Measurements from ENCODE around the gene ZNF423. TPM values are rescaled to one million over a fixed set of nuclear protein-coding genes. Genes with fewer than 3 reads are reported as not detected.

The ZNF423 gene
- total and polyA plus RNA-seq, 2 donors, result 0.52 to 1.6 TPM

- Histone ChIP-seq H3K4me1 (ENCODE audit: control insufficient read depth in 2 of 2, insufficient read depth in 2 of 2, low read length in 2 of 2) (peaks cover 13 to 15% of the 10 kb centered on the region in 2 donors), H3K36me3 (ENCODE audit: control insufficient read depth in 2 of 2, insufficient read depth in 2 of 2, low read length in 1 of 2) (no peaks in the 10 kb centered on the region), H3K4me3 (ENCODE audit: low read length in 2 of 2) (no peak overlapping the region), H3K27ac (ENCODE audit: low read depth in 1 of 2, low read length in 1 of 2) (no peak overlapping the region), H3K27me3 (ENCODE audit: control insufficient read depth in 2 of 2, insufficient read depth in 1 of 2, low read length in 1 of 2) (no peaks in the 10 kb centered on the region), H3K9me3 (ENCODE audit: control insufficient read depth in 2 of 2, insufficient read depth in 1 of 2, low read length in 1 of 2) (no peaks in the 10 kb centered on the region)
- no peak for DNase-seq (ENCODE audit: low read depth in 6 of 9, low spot score in 9 of 9)
- 97% methylated on average over 16 of the region's 16 CpGs for whole genome bisulfite sequencing
Measured at GRCh38 chr16:49492896-49493626, 362.9 kb downstream of the ZNF423 start.

GRCh38 chr16:49491771-49492761 lies 363.8 kb downstream of the ZNF423 start:
- Histone ChIP-seq H3K9me3 (ENCODE audit: control insufficient read depth in 2 of 2, insufficient read depth in 1 of 2, low read length in 1 of 2) (no peaks in the 10 kb centered on the region), H3K27ac (ENCODE audit: low read depth in 1 of 2, low read length in 1 of 2) (no peak overlapping the region), H3K4me1 (ENCODE audit: control insufficient read depth in 2 of 2, insufficient read depth in 2 of 2, low read length in 2 of 2) (peaks cover 13 to 15% of the 10 kb centered on the region in 2 donors), H3K27me3 (ENCODE audit: control insufficient read depth in 2 of 2, insufficient read depth in 1 of 2, low read length in 1 of 2) (no peaks in the 10 kb centered on the region), H3K4me3 (ENCODE audit: low read length in 2 of 2) (peak overlapping the region in 1 of 2 donors; percentile 6), H3K36me3 (ENCODE audit: control insufficient read depth in 2 of 2, insufficient read depth in 2 of 2, low read length in 1 of 2) (no peaks in the 10 kb centered on the region)
- DNase-seq (ENCODE audit: low read depth in 6 of 9, low spot score in 9 of 9), result peak in 4 of 9 donors; percentile 50 to 73 (median 61)
- 49% methylated on average over 62 of the region's 62 CpGs for WGBS

- Histone ChIP-seq H3K27ac (ENCODE audit: low read depth in 1 of 2, low read length in 1 of 2) (no peak overlapping the region), H3K9me3 (ENCODE audit: control insufficient read depth in 2 of 2, insufficient read depth in 1 of 2, low read length in 1 of 2) (no peaks in the 10 kb centered on the region)
- no peak for DNase-seq (ENCODE audit: low read depth in 6 of 9, low spot score in 9 of 9)
Measured at GRCh38 chr16:49491106-49491670, 364.7 kb downstream of the ZNF423 start.

DNA sequence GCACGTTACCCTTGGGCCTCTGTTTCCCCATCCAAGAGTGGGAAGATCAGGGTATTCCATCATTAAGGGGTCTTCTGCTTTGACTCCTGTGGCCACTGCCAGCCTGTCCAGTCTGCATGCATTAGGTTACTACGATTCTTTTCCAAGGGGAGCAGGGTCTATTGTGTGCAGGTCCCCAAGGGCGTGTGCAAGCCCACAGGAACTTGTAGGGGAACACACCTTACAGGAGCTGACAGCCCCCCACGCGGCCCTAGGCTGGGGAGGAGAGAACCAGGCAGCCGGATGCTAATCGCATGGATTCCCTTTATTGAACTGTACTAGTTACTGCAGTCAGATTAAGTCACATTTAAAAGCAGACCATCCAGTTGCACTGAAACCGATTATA lies 365.6 kb downstream of the ZNF423 start:
- Histone ChIP-seq H3K27ac (ENCODE audit: low read depth in 1 of 2, low read length in 1 of 2) (no peak overlapping the region), H3K4me1 (ENCODE audit: control insufficient read depth in 2 of 2, insufficient read depth in 2 of 2, low read length in 2 of 2) (peaks cover 13 to 15% of the 10 kb centered on the region in 2 donors), H3K36me3 (ENCODE audit: control insufficient read depth in 2 of 2, insufficient read depth in 2 of 2, low read length in 1 of 2) (no peaks in the 10 kb centered on the region), H3K27me3 (ENCODE audit: control insufficient read depth in 2 of 2, insufficient read depth in 1 of 2, low read length in 1 of 2) (no peaks in the 10 kb centered on the region), H3K4me3 (ENCODE audit: low read length in 2 of 2) (no peak overlapping the region), H3K9me3 (ENCODE audit: control insufficient read depth in 2 of 2, insufficient read depth in 1 of 2, low read length in 1 of 2) (no peaks in the 10 kb centered on the region)
- WGBS, result 97% methylated on average over 8 of the region's 8 CpGs
- no peak for DNase-seq (ENCODE audit: low read depth in 6 of 9, low spot score in 9 of 9)

More at GRCh38 chr16:49491106-49491670, 364.7 kb downstream of the ZNF423 start:
- peaks cover 13 to 15% of the 10 kb centered on the region in 2 donors for H3K4me1 ChIP-seq (ENCODE audit: control insufficient read depth in 2 of 2, insufficient read depth in 2 of 2, low read length in 2 of 2)
- WGBS, result 96% methylated on average over 20 of the region's 20 CpGs
- H3K4me3 ChIP-seq (ENCODE audit: low read length in 2 of 2), result no peak overlapping the region
- no peaks in the 10 kb centered on the region for H3K36me3 ChIP-seq (ENCODE audit: control insufficient read depth in 2 of 2, insufficient read depth in 2 of 2, low read length in 1 of 2)
- H3K27me3 ChIP-seq (ENCODE audit: control insufficient read depth in 2 of 2, insufficient read depth in 1 of 2, low read length in 1 of 2), result no peaks in the 10 kb centered on the region

- Histone ChIP-seq H3K4me1 (ENCODE audit: control insufficient read depth in 2 of 2, insufficient read depth in 2 of 2, low read length in 2 of 2) (peaks cover 11 to 13% of the 10 kb centered on the region in 2 donors), H3K27ac (ENCODE audit: low read depth in 1 of 2, low read length in 1 of 2) (no peak overlapping the region), H3K27me3 (ENCODE audit: control insufficient read depth in 2 of 2, insufficient read depth in 1 of 2, low read length in 1 of 2) (no peaks in the 10 kb centered on the region), H3K4me3 (ENCODE audit: low read length in 2 of 2) (no peak overlapping the region), H3K9me3 (ENCODE audit: control insufficient read depth in 2 of 2, insufficient read depth in 1 of 2, low read length in 1 of 2) (no peaks in the 10 kb centered on the region), H3K36me3 (ENCODE audit: control insufficient read depth in 2 of 2, insufficient read depth in 2 of 2, low read length in 1 of 2) (no peaks in the 10 kb centered on the region)
- DNase-seq (ENCODE audit: low read depth in 6 of 9, low spot score in 9 of 9), result no peak
- WGBS, result 92% methylated on average over 7 of the region's 7 CpGs
Measured at GRCh38 chr16:49489686-49490320, 366.1 kb downstream of the ZNF423 start.

DNA sequence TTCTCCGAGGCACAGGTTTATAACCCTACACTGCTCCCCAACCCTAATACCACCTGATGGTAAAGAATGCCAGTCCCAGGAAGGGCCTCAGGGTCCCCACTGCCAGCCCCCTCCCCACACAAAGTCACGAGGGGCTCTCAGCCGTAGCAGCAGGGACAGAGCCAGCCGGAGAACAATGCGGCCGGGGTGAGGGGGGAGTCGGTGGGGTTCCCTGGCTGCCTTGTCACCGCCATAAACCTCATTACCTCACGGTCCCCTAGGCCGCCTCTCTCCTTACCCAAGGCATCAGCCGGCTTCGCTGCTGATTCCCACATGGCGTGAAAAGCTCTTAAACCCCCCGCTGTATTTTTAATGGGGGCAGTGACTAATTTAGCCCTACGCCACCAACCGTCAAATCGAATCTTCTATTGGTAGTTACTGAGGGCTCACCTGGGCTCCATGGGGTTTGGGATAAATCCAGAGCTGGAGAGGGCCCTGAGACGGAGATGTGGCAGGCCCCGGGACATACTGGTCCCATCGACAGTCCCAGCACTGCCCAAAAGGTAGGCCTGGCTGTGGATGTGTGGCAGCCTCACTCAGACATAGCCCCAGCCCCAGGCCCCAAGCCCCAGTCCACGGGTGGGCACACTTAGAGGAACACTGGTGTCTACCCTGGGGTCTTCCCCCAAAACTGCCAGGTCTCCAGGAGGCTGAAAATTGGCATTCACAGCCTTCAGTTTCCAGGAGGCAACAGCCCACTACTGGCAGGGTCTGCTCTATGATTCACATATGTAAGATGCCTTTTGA lies 367.0 kb downstream of the ZNF423 start:
- H3K27me3 ChIP-seq (ENCODE audit: control insufficient read depth in 2 of 2, insufficient read depth in 1 of 2, low read length in 1 of 2), result peaks cover 0 to 2% of the 10 kb centered on the region in 2 donors
- peaks cover 4 to 9% of the 10 kb centered on the region in 2 donors for H3K4me1 ChIP-seq (ENCODE audit: control insufficient read depth in 2 of 2, insufficient read depth in 2 of 2, low read length in 2 of 2)
- WGBS, result 97% methylated on average over 21 of the region's 21 CpGs
- H3K36me3 ChIP-seq (ENCODE audit: control insufficient read depth in 2 of 2, insufficient read depth in 2 of 2, low read length in 1 of 2), result no peaks in the 10 kb centered on the region
- no peak overlapping the region for H3K27ac ChIP-seq (ENCODE audit: low read depth in 1 of 2, low read length in 1 of 2)
- DNase-seq (ENCODE audit: low read depth in 6 of 9, low spot score in 9 of 9), result no peak
- H3K4me3 ChIP-seq (ENCODE audit: low read length in 2 of 2), result no peak overlapping the region
- no peaks in the 10 kb centered on the region for H3K9me3 ChIP-seq (ENCODE audit: control insufficient read depth in 2 of 2, insufficient read depth in 1 of 2, low read length in 1 of 2)

- no peaks in the 10 kb centered on the region for H3K9me3 ChIP-seq (ENCODE audit: control insufficient read depth in 2 of 2, insufficient read depth in 1 of 2, low read length in 1 of 2)
- WGBS, result 94% methylated on average over 4 of the region's 4 CpGs
- H3K36me3 ChIP-seq (ENCODE audit: control insufficient read depth in 2 of 2, insufficient read depth in 2 of 2, low read length in 1 of 2), result no peaks in the 10 kb centered on the region
- DNase-seq (ENCODE audit: low read depth in 6 of 9, low spot score in 9 of 9), result no peak
- no peak overlapping the region for H3K4me3 ChIP-seq (ENCODE audit: low read length in 2 of 2)
- H3K27ac ChIP-seq (ENCODE audit: low read depth in 1 of 2, low read length in 1 of 2), result no peak overlapping the region
- peaks cover 0 to 5% of the 10 kb centered on the region in 2 donors for H3K27me3 ChIP-seq (ENCODE audit: control insufficient read depth in 2 of 2, insufficient read depth in 1 of 2, low read length in 1 of 2)
- H3K4me1 ChIP-seq (ENCODE audit: control insufficient read depth in 2 of 2, insufficient read depth in 2 of 2, low read length in 2 of 2), result peaks cover 3 to 7% of the 10 kb centered on the region in 2 donors
Measured at GRCh38 chr16:49488336-49488735, 367.6 kb downstream of the ZNF423 start.

DNA sequence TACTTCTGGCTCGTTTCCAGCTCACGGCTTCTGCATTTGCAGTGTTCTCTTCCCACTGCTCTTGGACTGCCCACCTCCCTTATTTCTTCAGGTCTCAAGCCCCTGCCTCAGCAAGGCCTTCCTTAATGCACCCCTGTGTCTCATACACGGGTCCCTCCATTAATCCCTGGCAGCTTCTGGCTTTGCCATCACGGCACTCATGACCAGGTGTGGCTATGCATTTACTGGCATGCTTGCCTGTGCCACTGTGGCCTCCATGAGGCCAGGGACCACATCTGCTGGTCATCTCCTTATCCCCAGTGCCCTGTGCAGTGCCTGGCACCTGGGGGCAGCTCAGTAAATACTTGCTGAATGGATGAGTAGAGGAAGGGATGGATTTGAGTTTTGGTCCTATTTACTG lies 368.2 kb downstream of the ZNF423 start:
- Histone ChIP-seq H3K36me3 (ENCODE audit: control insufficient read depth in 2 of 2, insufficient read depth in 2 of 2, low read length in 1 of 2) (no peaks in the 10 kb centered on the region), H3K9me3 (ENCODE audit: control insufficient read depth in 2 of 2, insufficient read depth in 1 of 2, low read length in 1 of 2) (no peaks in the 10 kb centered on the region), H3K27ac (ENCODE audit: low read depth in 1 of 2, low read length in 1 of 2) (no peak overlapping the region), H3K27me3 (ENCODE audit: control insufficient read depth in 2 of 2, insufficient read depth in 1 of 2, low read length in 1 of 2) (peaks cover 0 to 7% of the 10 kb centered on the region in 2 donors), H3K4me3 (ENCODE audit: low read length in 2 of 2) (no peak overlapping the region), H3K4me1 (ENCODE audit: control insufficient read depth in 2 of 2, insufficient read depth in 2 of 2, low read length in 2 of 2) (peaks cover 8 to 9% of the 10 kb centered on the region in 2 donors)
- no peak for DNase-seq (ENCODE audit: low read depth in 6 of 9, low spot score in 9 of 9)
- WGBS, result 93% methylated on average over 4 of the region's 4 CpGs
